T-cell (primary cell): ENCODE results near the gene RPA1. TPM values are rescaled to one million over a fixed set of nuclear protein-coding genes. Genes with fewer than 3 reads are reported as not detected.

Experiments
- ATAC-seq, 4 experiments: fragments of 200-7000 bp in 3 of 4; fragments of 150-1000 bp in 1 of 4; cut with Tn5 transposase; replicated peaks in 1 of 4; 1 replicate in 3 of 4; 2 replicates in 1 of 4; pipeline ENCODE4 v1.10.0; 2021; ENCODE audit warnings: moderate library complexity in 3 of 4, mild to moderate bottlenecking in 2 of 4, moderate number of reproducible peaks in 1 of 4
- CTCF ChIA-PET, 2 donors: fragments of 300-600 bp; sonication (Branson Sonifier 250); formaldehyde crosslinking; loops; one replicate each; lab custom pipeline; 2022; ENCODE audit warnings: antibody characterized with exemption in 2 of 2; lab: Charles Lee
- POLR2A ChIA-PET, 2 donors: fragments of 300-600 bp; sonication (Branson Sonifier 250); formaldehyde crosslinking; loops; one replicate each; lab custom pipeline; 2022; ENCODE audit warnings: antibody characterized with exemption in 2 of 2; lab: Charles Lee
- DNase-seq, 35 experiments: peaks; one replicate each; pipeline versions ENCODE4 v3.0.0 to v3.0.0-alpha.2; 2013 to 2023
- H3K27ac ChIP-seq: one replicate; pipeline ENCODE4 v1.5.1; 2013; ENCODE audit warnings: low read length
- H3K27me3 ChIP-seq, 2 experiments: replicated peaks in 1 of 2; 1 replicate in 1 of 2; 2 replicates in 1 of 2; pipeline versions ENCODE4 v1.6.1 to v1.7.0; 2013; ENCODE audit warnings: low read length in 1 of 2, mixed read lengths in 1 of 2; ENCODE audit not compliant: control insufficient read depth in 2 of 2, insufficient read depth in 2 of 2; ENCODE audit errors: extremely low read depth in 1 of 2
- H3K36me3 ChIP-seq, 2 donors: 1 replicate in 1 of 2; 2 replicates in 1 of 2; pipeline versions ENCODE4 v1.6.1 to v1.7.0; 2013; ENCODE audit warnings: low read length in 1 of 2; ENCODE audit not compliant: control insufficient read depth in 2 of 2, insufficient read depth in 1 of 2; ENCODE audit errors: extremely low read depth in 1 of 2
- H3K4me1 ChIP-seq, 2 experiments: 1 replicate in 1 of 2; 2 replicates in 1 of 2; pipeline versions ENCODE4 v1.6.1 to v1.7.0; 2013; ENCODE audit warnings: low read length in 2 of 2, mixed read lengths in 1 of 2; ENCODE audit not compliant: insufficient read depth in 2 of 2, control insufficient read depth in 1 of 2; ENCODE audit errors: extremely low read depth in 1 of 2
- H3K4me3 ChIP-seq, 2 donors: 1 replicate in 1 of 2; 2 replicates in 1 of 2; pipeline versions ENCODE4 v1.5.1 to v1.7.0; 2013; ENCODE audit warnings: mild to moderate bottlenecking in 2 of 2, low read length in 1 of 2, moderate library complexity in 1 of 2; ENCODE audit not compliant: control insufficient read depth in 1 of 2; ENCODE audit errors: extremely low read depth in 1 of 2
- H3K9me3 ChIP-seq: 2 replicates; pipeline ENCODE4 v1.7.0; 2013
- H3K27ac Mint-ChIP-seq, 2 donors: one replicate each; pipeline ENCODE4 v1.8.0; 2020 to 2021; ENCODE audit warnings: mild to moderate bottlenecking in 2 of 2, mixed read lengths in 2 of 2
- H3K27me3 Mint-ChIP-seq, 2 donors: one replicate each; pipeline ENCODE4 v1.8.0; 2021 to 2022; ENCODE audit warnings: mixed read lengths in 2 of 2
- H3K36me3 Mint-ChIP-seq: one replicate; pipeline ENCODE4 v1.8.0; 2021; ENCODE audit warnings: mixed read lengths
- H3K4me1 Mint-ChIP-seq, 3 donors: one replicate each; pipeline ENCODE4 v1.8.0; 2020 to 2022; ENCODE audit warnings: mixed read lengths in 3 of 3, mild to moderate bottlenecking in 1 of 3
- H3K4me3 Mint-ChIP-seq, 3 donors: one replicate each; pipeline ENCODE4 v1.8.0; 2020 to 2022; ENCODE audit warnings: mild to moderate bottlenecking in 3 of 3, mixed read lengths in 3 of 3, moderate library complexity in 3 of 3
- H3K9me3 Mint-ChIP-seq, 3 donors: one replicate each; pipeline ENCODE4 v1.8.0; 2020 to 2022; ENCODE audit warnings: mixed read lengths in 3 of 3
- WGBS: methylation state at CpG from one replicate; pipeline ENCODE4 v1.1.5; 2013; ENCODE audit warnings: missing lambda C conversion rate; ENCODE audit not compliant: insufficient coverage; 5-methylcytosine and 5-hydroxymethylcytosine counted together
- total RNA-seq, 35 experiments: library from RNA in 6 of 35; stranded (reverse) in 6 of 35; fragments of 120-200 nt in 1 of 35; gene quantifications; one replicate each; pipeline versions ENCODE4 v1.2.1 to v1.2.4 and lab custom pipeline; 2013 to 2026

The RPA1 gene
- total RNA-seq, 5 donors from 2014 or later (not counting 1 experiment from before 2014, with no cell fraction given), result 78.9 to 124 (median 107) TPM

GRCh38 chr17:1830288-1830687 lies 483 bp downstream of the RPA1 start:
- DNase-seq (peak in 16 of 35 experiments; percentile 1 to 50 (median 6)), ATAC-seq (peak; percentile 2 to 7 (median 6))
- peak overlapping the region; percentile 89 to 96 for H3K27ac Mint-ChIP-seq
- H3K36me3 ChIP-seq, result peaks cover 4 to 20% of the 10 kb centered on the region in 2 donors
- H3K9me3 Mint-ChIP-seq, result no peaks in the 10 kb centered on the region
- peaks cover 8 to 55% of the 10 kb centered on the region in 2 experiments for H3K4me1 ChIP-seq
- WGBS, result 0% methylated on average over 10 of the region's 11 CpGs
- no peaks in the 10 kb centered on the region for H3K9me3 ChIP-seq
- peaks cover 60 to 69% (median 68%) of the 10 kb centered on the region in 3 donors for H3K4me1 Mint-ChIP-seq
- no peaks in the 10 kb centered on the region for H3K27me3 Mint-ChIP-seq
- H3K27ac ChIP-seq, result peak overlapping the region; percentile 65
- H3K36me3 Mint-ChIP-seq, result peaks cover 22% of the 10 kb centered on the region
- H3K27me3 ChIP-seq, result no peaks in the 10 kb centered on the region
- ChIA-PET POLR2A (interaction anchor here in 1 of 2 donors (0.6 to 0.8 kb wide), 2 partner anchors 114 to 585 kb away, joined by 6 to 12 read pairs; no protein-coding TSS in a partner anchor), CTCF (no interaction called here)
- H3K4me3 Mint-ChIP-seq, result peak overlapping the region; percentile 93 to 99 (median 94)
- H3K4me3 ChIP-seq, result peak overlapping the region; percentile 70 to 84

- H3K4me3 ChIP-seq, result no peak overlapping the region
- DNase-seq (peak in 1 of 35 experiments; percentile 34), ATAC-seq (no peak)
- Mint-ChIP-seq H3K36me3 (peaks cover 16% of the 10 kb centered on the region), H3K9me3 (no peaks in the 10 kb centered on the region), H3K4me1 (peaks cover 53 to 57% (median 53%) of the 10 kb centered on the region in 3 donors), H3K4me3 (peak overlapping the region in 1 of 3 donors; percentile 25), H3K27ac (peak overlapping the region; percentile 53 to 66), H3K27me3 (no peaks in the 10 kb centered on the region)
- H3K27me3 ChIP-seq, result no peaks in the 10 kb centered on the region
- ChIA-PET POLR2A (no interaction called here), CTCF (interaction anchor here (0.6 to 1.2 kb wide), 2 partner anchors 12 to 1928 kb away, joined by 3 read pairs; no protein-coding TSS in a partner anchor)
- H3K4me1 ChIP-seq, result peaks cover 8 to 45% of the 10 kb centered on the region in 2 experiments
- H3K36me3 ChIP-seq, result peaks cover 0 to 14% of the 10 kb centered on the region in 2 donors
- peak overlapping the region; percentile 25 for H3K27ac ChIP-seq
- H3K9me3 ChIP-seq, result no peaks in the 10 kb centered on the region
- WGBS, result 100% methylated on average over 3 of the region's 12 CpGs
Measured at GRCh38 chr17:1834380-1835149, 4.8 kb downstream of the RPA1 start.

- H3K4me1 ChIP-seq, result peaks cover 0 to 7% of the 10 kb centered on the region in 2 experiments
- WGBS, result 75% methylated on average over 2 of the region's 4 CpGs
- DNase-seq, result no peak
- H3K27ac Mint-ChIP-seq, result no peak overlapping the region
- H3K27me3 ChIP-seq, result no peaks in the 10 kb centered on the region
- no peaks in the 10 kb centered on the region for H3K27me3 Mint-ChIP-seq
- no peak for ATAC-seq
- ChIA-PET POLR2A (interaction anchor here in 1 of 2 donors (0.6 to 0.7 kb wide), 2 partner anchors 142 to 295 kb away, joined by 4 read pairs; no protein-coding TSS in a partner anchor), CTCF (interaction anchor here in 1 of 2 donors (1.4 kb wide), 1 partner anchor 396 kb away, joined by 7 read pairs; no protein-coding TSS in a partner anchor)
- H3K9me3 ChIP-seq, result no peaks in the 10 kb centered on the region
- H3K36me3 Mint-ChIP-seq, result peaks cover 34% of the 10 kb centered on the region
- no peaks in the 10 kb centered on the region for H3K9me3 Mint-ChIP-seq
- peaks cover 4 to 31% of the 10 kb centered on the region in 2 donors for H3K36me3 ChIP-seq
- no peak overlapping the region for H3K4me3 Mint-ChIP-seq
- H3K4me1 Mint-ChIP-seq, result peaks cover 23 to 26% (median 25%) of the 10 kb centered on the region in 3 donors
- H3K27ac ChIP-seq, result no peak overlapping the region
- no peak overlapping the region for H3K4me3 ChIP-seq
Measured at GRCh38 chr17:1839516-1839915, 9.7 kb downstream of the RPA1 start.

- H3K27me3 ChIP-seq, result no peaks in the 10 kb centered on the region
- H3K4me1 ChIP-seq, result no peaks in the 10 kb centered on the region
- 100% methylated on average over 7 of the region's 9 CpGs for WGBS
- no peak overlapping the region for H3K27ac Mint-ChIP-seq
- H3K4me1 Mint-ChIP-seq, result peaks cover 3 to 6% (median 4%) of the 10 kb centered on the region in 3 donors
- H3K27ac ChIP-seq, result no peak overlapping the region
- no peaks in the 10 kb centered on the region for H3K9me3 ChIP-seq
- CTCF ChIA-PET, result interaction anchor here in 1 of 2 donors (0.5 kb wide), 2 partner anchors 78 to 173 kb away, joined by 3 read pairs; no protein-coding TSS in a partner anchor
- peaks cover 13 to 55% of the 10 kb centered on the region in 2 donors for H3K36me3 ChIP-seq
- H3K9me3 Mint-ChIP-seq, result no peaks in the 10 kb centered on the region
- DNase-seq, result no peak
- H3K27me3 Mint-ChIP-seq, result no peaks in the 10 kb centered on the region
- no peak overlapping the region for H3K4me3 Mint-ChIP-seq
- H3K4me3 ChIP-seq, result no peak overlapping the region
- ATAC-seq, result no peak
- peaks cover 43% of the 10 kb centered on the region for H3K36me3 Mint-ChIP-seq
- POLR2A ChIA-PET, result no interaction called here
Measured at GRCh38 chr17:1843947-1844346, 14.1 kb downstream of the RPA1 start.

- POLR2A ChIA-PET, result no interaction called here
- H3K4me3 ChIP-seq, result no peak overlapping the region
- peaks cover 0 to 4% (median 3%) of the 10 kb centered on the region in 3 donors for H3K4me1 Mint-ChIP-seq
- no peaks in the 10 kb centered on the region for H3K9me3 ChIP-seq
- no peak overlapping the region for H3K27ac Mint-ChIP-seq
- CTCF ChIA-PET, result no interaction called here
- no peak overlapping the region for H3K27ac ChIP-seq
- no peak for ATAC-seq
- H3K4me3 Mint-ChIP-seq, result no peak overlapping the region
- no peaks in the 10 kb centered on the region for H3K27me3 Mint-ChIP-seq
- peaks cover 13 to 70% of the 10 kb centered on the region in 2 donors for H3K36me3 ChIP-seq
- H3K36me3 Mint-ChIP-seq, result peaks cover 51% of the 10 kb centered on the region
- WGBS, result 100% methylated on average over 1 of the region's 3 CpGs
- no peak for DNase-seq
- no peaks in the 10 kb centered on the region for H3K9me3 Mint-ChIP-seq
- no peaks in the 10 kb centered on the region for H3K27me3 ChIP-seq
- no peaks in the 10 kb centered on the region for H3K4me1 ChIP-seq
Measured at GRCh38 chr17:1847191-1847590, 17.4 kb downstream of the RPA1 start.

- Histone ChIP-seq H3K4me1 (no peaks in the 10 kb centered on the region), H3K36me3 (peaks cover 2 to 59% of the 10 kb centered on the region in 2 donors), H3K4me3 (no peak overlapping the region), H3K27ac (no peak overlapping the region), H3K9me3 (no peaks in the 10 kb centered on the region), H3K27me3 (no peaks in the 10 kb centered on the region)
- no peaks in the 10 kb centered on the region for H3K27me3 Mint-ChIP-seq
- CTCF ChIA-PET, result no interaction called here
- ATAC-seq (no peak), DNase-seq (no peak)
- peak overlapping the region; percentile 50 to 65 for H3K27ac Mint-ChIP-seq
- WGBS, result 90% methylated on average over 3 of the region's 6 CpGs
- H3K9me3 Mint-ChIP-seq, result no peaks in the 10 kb centered on the region
- POLR2A ChIA-PET, result no interaction called here
- H3K4me1 Mint-ChIP-seq, result peaks cover 0 to 5% (median 3%) of the 10 kb centered on the region in 3 donors
- no peak overlapping the region for H3K4me3 Mint-ChIP-seq
- peaks cover 47% of the 10 kb centered on the region for H3K36me3 Mint-ChIP-seq
Measured at GRCh38 chr17:1852327-1852726, 22.5 kb downstream of the RPA1 start.
